HepG2 (cell line): ENCODE results near the gene PDZD7. TPM values are rescaled to one million over a fixed set of nuclear protein-coding genes. Genes with fewer than 3 reads are reported as not detected.

Source experiments
- ERF ChIP-seq: IDR thresholded peaks from 2 replicates; pipeline ENCODE4 v1.6.1; 2018; ENCODE audit warnings: missing biosample characterization, missing genetic modification reagents
- GABPA ChIP-seq, 2 experiments: IDR thresholded peaks; 2 replicates each; pipeline ENCODE4 v1.6.1; 2011 to 2016; ENCODE audit warnings: low read depth in 2 of 2, low read length in 1 of 2, missing biosample characterization in 1 of 2, missing genetic modification characterization in 1 of 2
- GATAD2A ChIP-seq: IDR thresholded peaks from 2 replicates; pipeline ENCODE4 v1.6.1; 2016
- MTF2 ChIP-seq: sonication (generic); formaldehyde crosslinking; IDR thresholded peaks from 2 replicates; pipeline ENCODE4 v1.5.0; 2020; ENCODE audit warnings: missing genetic modification reagents, borderline replicate concordance
- NCOA5 ChIP-seq: sonication (generic); formaldehyde crosslinking; IDR thresholded peaks from 2 replicates; pipeline ENCODE4 v1.4.0; 2020; ENCODE audit warnings: missing genetic modification reagents
- POLR2AphosphoS5 ChIP-seq: IDR thresholded peaks from 2 replicates; pipeline ENCODE4 v1.6.1; 2012; ENCODE audit warnings: low read depth, low read length
- ZBTB8A ChIP-seq: sonication (generic); formaldehyde crosslinking; IDR thresholded peaks from 2 replicates; pipeline ENCODE4 v1.4.0; 2020; ENCODE audit warnings: mild to moderate bottlenecking, low read depth, missing genetic modification reagents, borderline replicate concordance
- ZNF3 ChIP-seq: IDR thresholded peaks from 2 replicates; pipeline ENCODE4 v1.7.0; 2017; ENCODE audit warnings: inconsistent platforms
- ZNF333 ChIP-seq: sonication (generic); formaldehyde crosslinking; IDR thresholded peaks from 2 replicates; pipeline ENCODE4 v1.4.0; 2020; ENCODE audit warnings: mild to moderate bottlenecking, missing genetic modification reagents, borderline replicate concordance
- ZNF788 ChIP-seq: sonication (generic); formaldehyde crosslinking; IDR thresholded peaks from 2 replicates; pipeline ENCODE4 v1.5.0; 2020; ENCODE audit warnings: mild to moderate bottlenecking, missing genetic modification reagents, borderline replicate concordance
- polyA plus RNA-seq, 8 experiments: library from polyadenylated mRNA; depleted of rRNA in 3 of 8; stranded (reverse) in 7 of 8; unstranded in 1 of 8; fragments of >200 nt; fragmentation: Illumina TruSeq in 4 of 8; extraction: Trizol in 4 of 8; gene quantifications; 2 replicates each; pipeline versions ENCODE4 v1.2.1 to v1.2.3, GENCODE V29; 2011 to 2016; ENCODE audit warnings: low read depth in 4 of 8, missing spikeins in 1 of 8, mixed read lengths in 1 of 8; ENCODE audit not compliant: insufficient read depth in 1 of 8
- total RNA-seq, 5 experiments: library from RNA; depleted of rRNA; stranded (reverse); fragments of >200 nt; fragmentation: Illumina TruSeq; extraction: Trizol; gene quantifications; 2 replicates each; pipeline ENCODE4 v1.2.3, GENCODE V29; 2016; ENCODE audit warnings: low read depth in 1 of 5
- TF ChIP-seq, protein P1 (sequence below): sonication (generic); formaldehyde crosslinking; IDR thresholded peaks from 2 replicates; pipeline ENCODE4 v1.5.0; 2020; ENCODE audit warnings: missing genetic modification reagents
- TF ChIP-seq, protein P2 (sequence below): sonication (generic); formaldehyde crosslinking; IDR thresholded peaks from 2 replicates; pipeline ENCODE4 v1.4.0; 2020; ENCODE audit warnings: missing genetic modification reagents
- TF ChIP-seq, protein P3 (sequence below), 2 experiments: fragments of 450-650 bp in 1 of 2; sonication (generic) in 1 of 2; formaldehyde crosslinking in 1 of 2; IDR thresholded peaks; 2 replicates each; pipeline versions ENCODE4 v1.6.1 to v1.8.0; 2016 to 2022; ENCODE audit warnings: antibody characterized with exemption in 1 of 2, mild to moderate bottlenecking in 1 of 2, missing genetic modification reagents in 1 of 2

PDZD7 gene
- total and polyA plus RNA-seq, 2 of the 13 experiments (the other 11 are each of a cell fraction or from before 2014, with no cell fraction given): 0.58 to 0.73 TPM

DNA sequence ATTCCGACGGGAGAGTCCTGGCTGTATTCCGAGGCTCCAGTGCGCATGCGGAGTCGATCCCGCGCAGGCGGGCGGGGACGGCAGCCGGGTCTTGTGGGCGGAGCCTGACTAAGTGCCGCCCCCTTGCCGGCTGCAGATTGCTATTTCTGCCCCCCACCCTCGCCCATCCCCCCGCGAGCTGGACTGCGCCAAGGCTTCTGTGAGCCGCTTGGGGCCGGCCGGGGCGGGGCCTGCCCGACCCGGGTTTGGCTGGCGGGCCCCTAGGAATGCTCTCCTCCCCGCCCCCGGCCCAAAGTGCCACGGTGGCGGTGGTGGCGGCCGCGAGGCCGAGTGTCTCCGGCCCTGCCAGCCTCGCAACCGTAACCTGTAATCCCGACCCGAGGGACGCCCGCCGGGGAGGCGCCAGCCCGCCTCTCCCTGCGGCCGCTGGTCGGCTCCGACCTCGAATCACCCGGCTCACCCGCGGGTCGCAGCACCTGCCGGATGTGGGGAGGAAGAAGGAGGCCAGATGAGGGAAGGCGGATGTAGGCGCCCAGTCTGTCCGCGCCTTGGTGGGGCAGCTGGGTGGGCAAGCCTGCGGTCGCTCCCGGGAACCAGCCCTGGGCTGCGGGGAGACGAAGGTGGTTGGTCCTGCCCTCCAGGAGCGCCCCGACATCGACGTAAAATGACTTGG, 30.2 kb upstream of the PDZD7 start (continued):
- TF ChIP-seq, protein P1, sequence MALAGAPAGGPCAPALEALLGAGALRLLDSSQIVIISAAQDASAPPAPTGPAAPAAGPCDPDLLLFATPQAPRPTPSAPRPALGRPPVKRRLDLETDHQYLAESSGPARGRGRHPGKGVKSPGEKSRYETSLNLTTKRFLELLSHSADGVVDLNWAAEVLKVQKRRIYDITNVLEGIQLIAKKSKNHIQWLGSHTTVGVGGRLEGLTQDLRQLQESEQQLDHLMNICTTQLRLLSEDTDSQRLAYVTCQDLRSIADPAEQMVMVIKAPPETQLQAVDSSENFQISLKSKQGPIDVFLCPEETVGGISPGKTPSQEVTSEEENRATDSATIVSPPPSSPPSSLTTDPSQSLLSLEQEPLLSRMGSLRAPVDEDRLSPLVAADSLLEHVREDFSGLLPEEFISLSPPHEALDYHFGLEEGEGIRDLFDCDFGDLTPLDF: peak; percentile 84
- TF ChIP-seq MTF2 (CRISPR knock-in tag) (no peak), ZNF333 (CRISPR knock-in tag) (peak; percentile 24; the same call in 1 of the 2 replicates), ZNF788 (peak; percentile 92), POLR2AphosphoS5 (peak; percentile 83), NCOA5 (CRISPR knock-in tag) (no peak), ZNF3 (CRISPR knock-in tag) (no peak), ERF (CRISPR knock-in tag) (peak; percentile 81), ZBTB8A (CRISPR knock-in tag) (no peak), GABPA (IDR thresholded peaks at IDR 0.05; ENCODE audit: low read depth, low read length) (no peak), GABPA (CRISPR knock-in tag; IDR thresholded peaks at IDR 0.05; ENCODE audit: low read depth) (no peak), GATAD2A (peak; percentile 41; the same call in 1 of the 2 replicates)
- TF ChIP-seq, protein P2, sequence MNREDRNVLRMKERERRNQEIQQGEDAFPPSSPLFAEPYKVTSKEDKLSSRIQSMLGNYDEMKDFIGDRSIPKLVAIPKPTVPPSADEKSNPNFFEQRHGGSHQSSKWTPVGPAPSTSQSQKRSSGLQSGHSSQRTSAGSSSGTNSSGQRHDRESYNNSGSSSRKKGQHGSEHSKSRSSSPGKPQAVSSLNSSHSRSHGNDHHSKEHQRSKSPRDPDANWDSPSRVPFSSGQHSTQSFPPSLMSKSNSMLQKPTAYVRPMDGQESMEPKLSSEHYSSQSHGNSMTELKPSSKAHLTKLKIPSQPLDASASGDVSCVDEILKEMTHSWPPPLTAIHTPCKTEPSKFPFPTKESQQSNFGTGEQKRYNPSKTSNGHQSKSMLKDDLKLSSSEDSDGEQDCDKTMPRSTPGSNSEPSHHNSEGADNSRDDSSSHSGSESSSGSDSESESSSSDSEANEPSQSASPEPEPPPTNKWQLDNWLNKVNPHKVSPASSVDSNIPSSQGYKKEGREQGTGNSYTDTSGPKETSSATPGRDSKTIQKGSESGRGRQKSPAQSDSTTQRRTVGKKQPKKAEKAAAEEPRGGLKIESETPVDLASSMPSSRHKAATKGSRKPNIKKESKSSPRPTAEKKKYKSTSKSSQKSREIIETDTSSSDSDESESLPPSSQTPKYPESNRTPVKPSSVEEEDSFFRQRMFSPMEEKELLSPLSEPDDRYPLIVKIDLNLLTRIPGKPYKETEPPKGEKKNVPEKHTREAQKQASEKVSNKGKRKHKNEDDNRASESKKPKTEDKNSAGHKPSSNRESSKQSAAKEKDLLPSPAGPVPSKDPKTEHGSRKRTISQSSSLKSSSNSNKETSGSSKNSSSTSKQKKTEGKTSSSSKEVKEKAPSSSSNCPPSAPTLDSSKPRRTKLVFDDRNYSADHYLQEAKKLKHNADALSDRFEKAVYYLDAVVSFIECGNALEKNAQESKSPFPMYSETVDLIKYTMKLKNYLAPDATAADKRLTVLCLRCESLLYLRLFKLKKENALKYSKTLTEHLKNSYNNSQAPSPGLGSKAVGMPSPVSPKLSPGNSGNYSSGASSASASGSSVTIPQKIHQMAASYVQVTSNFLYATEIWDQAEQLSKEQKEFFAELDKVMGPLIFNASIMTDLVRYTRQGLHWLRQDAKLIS: peak; percentile 88; the same call in 1 of the 2 replicates
- TF ChIP-seq, protein P3, sequence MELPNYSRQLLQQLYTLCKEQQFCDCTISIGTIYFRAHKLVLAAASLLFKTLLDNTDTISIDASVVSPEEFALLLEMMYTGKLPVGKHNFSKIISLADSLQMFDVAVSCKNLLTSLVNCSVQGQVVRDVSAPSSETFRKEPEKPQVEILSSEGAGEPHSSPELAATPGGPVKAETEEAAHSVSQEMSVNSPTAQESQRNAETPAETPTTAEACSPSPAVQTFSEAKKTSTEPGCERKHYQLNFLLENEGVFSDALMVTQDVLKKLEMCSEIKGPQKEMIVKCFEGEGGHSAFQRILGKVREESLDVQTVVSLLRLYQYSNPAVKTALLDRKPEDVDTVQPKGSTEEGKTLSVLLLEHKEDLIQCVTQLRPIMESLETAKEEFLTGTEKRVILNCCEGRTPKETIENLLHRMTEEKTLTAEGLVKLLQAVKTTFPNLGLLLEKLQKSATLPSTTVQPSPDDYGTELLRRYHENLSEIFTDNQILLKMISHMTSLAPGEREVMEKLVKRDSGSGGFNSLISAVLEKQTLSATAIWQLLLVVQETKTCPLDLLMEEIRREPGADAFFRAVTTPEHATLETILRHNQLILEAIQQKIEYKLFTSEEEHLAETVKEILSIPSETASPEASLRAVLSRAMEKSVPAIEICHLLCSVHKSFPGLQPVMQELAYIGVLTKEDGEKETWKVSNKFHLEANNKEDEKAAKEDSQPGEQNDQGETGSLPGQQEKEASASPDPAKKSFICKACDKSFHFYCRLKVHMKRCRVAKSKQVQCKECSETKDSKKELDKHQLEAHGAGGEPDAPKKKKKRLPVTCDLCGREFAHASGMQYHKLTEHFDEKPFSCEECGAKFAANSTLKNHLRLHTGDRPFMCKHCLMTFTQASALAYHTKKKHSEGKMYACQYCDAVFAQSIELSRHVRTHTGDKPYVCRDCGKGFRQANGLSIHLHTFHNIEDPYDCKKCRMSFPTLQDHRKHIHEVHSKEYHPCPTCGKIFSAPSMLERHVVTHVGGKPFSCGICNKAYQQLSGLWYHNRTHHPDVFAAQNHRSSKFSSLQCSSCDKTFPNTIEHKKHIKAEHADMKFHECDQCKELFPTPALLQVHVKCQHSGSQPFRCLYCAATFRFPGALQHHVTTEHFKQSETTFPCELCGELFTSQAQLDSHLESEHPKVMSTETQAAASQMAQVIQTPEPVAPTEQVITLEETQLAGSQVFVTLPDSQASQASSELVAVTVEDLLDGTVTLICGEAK (IDR thresholded peaks at IDR 0.05): no peak
- TF ChIP-seq, protein P3 (CRISPR knock-in tag; IDR thresholded peaks at IDR 0.05): peak; percentile 68
